Measurements from ENCODE around the gene TRIM28. TPM values are rescaled to one million over a fixed set of nuclear protein-coding genes. Genes with fewer than 3 reads are reported as not detected.

The TRIM28 gene
- total RNA-seq, 2 donors from 2014 or later = 205 to 412 TPM

DNA sequence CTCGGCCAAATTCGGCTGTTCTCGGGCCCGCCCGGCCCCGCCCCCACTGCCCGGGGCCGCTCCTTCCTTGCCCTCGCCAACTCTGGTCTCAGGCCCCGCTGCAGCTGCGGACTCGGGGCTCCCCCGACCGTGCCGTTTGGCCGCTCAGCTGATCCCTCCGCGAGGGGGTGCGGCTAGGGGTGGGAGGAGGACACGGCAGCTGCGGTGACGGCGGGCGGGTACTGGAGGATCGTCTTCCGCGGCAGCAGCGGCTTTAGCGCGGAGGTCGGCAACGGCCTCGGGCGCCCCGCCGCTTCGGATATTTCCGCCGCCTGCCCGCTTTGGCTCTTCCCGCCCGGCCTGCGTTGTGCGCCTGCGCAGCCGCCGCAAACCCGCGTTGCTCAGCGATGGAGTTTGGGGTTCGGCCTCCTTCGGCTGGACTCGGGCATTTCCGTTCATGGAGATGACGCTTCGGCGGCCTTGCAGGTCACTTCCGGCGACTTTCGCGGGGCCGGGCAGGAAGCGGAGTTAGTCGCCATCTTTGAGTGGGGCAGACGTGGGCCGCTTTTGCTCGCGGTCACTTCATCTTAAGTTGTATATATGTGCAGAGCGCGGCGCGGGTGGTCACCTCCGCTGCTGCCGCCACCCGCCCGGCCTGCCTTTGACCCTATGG lies 14.9 kb downstream of the TRIM28 start:
- intact Hi-C loops (cut with DNase I) = no loop called here
- DNase-seq = peak; percentile 99
- Histone ChIP-seq H3K36me3 (peaks cover 7% of the 10 kb centered on the region), H3K9ac (ENCODE audit: low read depth in 2 of 2, low read length in 2 of 2) (peak overlapping the region; percentile 93 to 99), H3K27ac (peak overlapping the region; percentile 100), H3K9me3 (no peaks in the 10 kb centered on the region), H3K4me3 (peak overlapping the region; percentile 64), H3K4me1 (peaks cover 42% of the 10 kb centered on the region), H3K27me3 (no peaks in the 10 kb centered on the region)
- no peak for TF ChIP-seq CTCF (IDR thresholded peaks at IDR 0.05)

- Histone ChIP-seq H3K9me3 (no peaks in the 10 kb centered on the region), H3K27me3 (no peaks in the 10 kb centered on the region), H3K27ac (peak overlapping the region; percentile 100), H3K36me3 (peaks cover 7% of the 10 kb centered on the region), H3K9ac (ENCODE audit: low read depth in 2 of 2, low read length in 2 of 2) (peak overlapping the region; percentile 65 to 99), H3K4me3 (peak overlapping the region; percentile 64), H3K4me1 (peaks cover 36% of the 10 kb centered on the region)
- intact Hi-C loops (cut with DNase I) = no loop called here
- peak; percentile 94 for DNase-seq
- TF ChIP-seq CTCF (IDR thresholded peaks at IDR 0.05) = no peak
Measured at GRCh38 chr19:58559275-58560006, 15.6 kb downstream of the TRIM28 start.

GRCh38 chr19:58560007-58560887 lies 16.4 kb downstream of the TRIM28 start:
- Histone ChIP-seq H3K27ac (peak overlapping the region; percentile 100), H3K9ac (ENCODE audit: low read depth in 2 of 2, low read length in 2 of 2) (peak overlapping the region; percentile 52 to 99), H3K27me3 (no peaks in the 10 kb centered on the region), H3K9me3 (no peaks in the 10 kb centered on the region), H3K4me3 (peak overlapping the region; percentile 64), H3K4me1 (peaks cover 35% of the 10 kb centered on the region), H3K36me3 (peaks cover 7% of the 10 kb centered on the region)
- peak; percentile 31 for DNase-seq
- no peak for TF ChIP-seq CTCF (IDR thresholded peaks at IDR 0.05)
- intact Hi-C loops (cut with DNase I) = no loop called here

DNA sequence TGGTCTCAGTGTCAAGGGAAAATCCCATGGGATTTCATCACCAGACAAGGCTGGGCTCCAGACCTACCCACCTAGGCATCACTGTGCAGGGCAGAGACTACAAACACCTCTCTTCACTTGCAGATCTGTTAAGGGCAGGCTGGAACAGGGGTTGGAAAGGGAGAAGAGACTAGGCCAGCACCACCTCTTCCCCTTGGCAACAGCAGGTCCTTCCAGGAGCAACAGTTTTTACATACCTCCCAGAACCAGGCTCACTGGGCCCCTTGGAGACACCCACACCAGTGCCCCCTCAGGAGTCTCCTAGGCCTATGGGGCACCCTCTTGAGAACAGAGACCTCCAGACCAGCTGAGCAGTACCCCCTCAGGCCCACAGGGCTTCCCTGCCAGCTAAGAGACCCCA lies 17.1 kb downstream of the TRIM28 start:
- Histone ChIP-seq H3K4me1 (peaks cover 31% of the 10 kb centered on the region), H3K4me3 (no peak overlapping the region), H3K9me3 (no peaks in the 10 kb centered on the region), H3K27me3 (no peaks in the 10 kb centered on the region), H3K36me3 (peaks cover 7% of the 10 kb centered on the region), H3K9ac (ENCODE audit: low read depth in 2 of 2, low read length in 2 of 2) (no peak overlapping the region), H3K27ac (no peak overlapping the region)
- intact Hi-C loops (cut with DNase I) = no loop called here
- no peak for TF ChIP-seq CTCF (IDR thresholded peaks at IDR 0.05)
- no peak for DNase-seq

- H3K9ac ChIP-seq (ENCODE audit: low read depth in 2 of 2, low read length in 2 of 2) = peak overlapping the region; percentile 53 to 61
- DNase-seq = no peak
- H3K4me3 ChIP-seq = peak overlapping the region; percentile 30
- H3K9me3 ChIP-seq = no peaks in the 10 kb centered on the region
- peaks cover 30% of the 10 kb centered on the region for H3K4me1 ChIP-seq
- H3K27ac ChIP-seq = no peak overlapping the region
- no peaks in the 10 kb centered on the region for H3K27me3 ChIP-seq
- peaks cover 3% of the 10 kb centered on the region for H3K36me3 ChIP-seq
- intact Hi-C loops (cut with DNase I) = no loop called here
- TF ChIP-seq CTCF (IDR thresholded peaks at IDR 0.05) = no peak
Measured at GRCh38 chr19:58561373-58562121, 17.7 kb downstream of the TRIM28 start.

Data from colonic mucosa (tissue), 4 donors.